Nucleus accumbens (tissue), 56 donors: ENCODE results near the gene DEXI.
A peak's percentile ranks its signal among the peaks of the same experiment; 100 is the strongest.
"Not testable (repeated sequence)": the region's sequence is repeated elsewhere in the genome, so short reads cannot be mapped to it uniquely, and the experiment has no call there.

Experiments
- DNase-seq, 56 donors: peaks; one replicate each; lab custom pipeline; 2025; lab: John Stamatoyannopoulos, UW

Gene DEXI

GRCh38 chr16:10970065-10970464 is 27.8 kb upstream of the DEXI start:
- no peak for DNase-seq

- no peak for DNase-seq
Measured at GRCh38 chr16:10969615-10970014, 27.3 kb upstream of the DEXI start.

DNA sequence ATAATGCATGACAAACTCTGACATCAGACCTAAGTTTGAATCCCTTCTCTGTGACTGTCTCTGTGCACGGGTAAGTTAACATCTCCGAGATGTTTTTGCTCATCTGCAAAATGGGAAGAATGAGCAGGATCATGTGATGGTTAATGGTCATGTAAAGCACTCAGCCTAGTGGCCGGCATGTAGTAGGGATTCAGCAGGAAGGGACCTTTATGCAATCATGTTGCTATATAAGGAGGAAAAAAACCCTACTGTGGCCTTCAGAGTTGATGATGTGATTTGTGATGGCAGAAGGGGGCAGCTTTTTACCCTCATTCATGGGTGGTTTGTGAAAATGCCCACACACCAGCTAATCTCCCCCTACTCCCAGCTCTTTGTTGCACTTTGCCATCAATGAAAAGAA is 26.2 kb upstream of the DEXI start:
- DNase-seq: no peak

- DNase-seq: no peak
Measured at GRCh38 chr16:10967986-10968385, 25.7 kb upstream of the DEXI start.

DNA sequence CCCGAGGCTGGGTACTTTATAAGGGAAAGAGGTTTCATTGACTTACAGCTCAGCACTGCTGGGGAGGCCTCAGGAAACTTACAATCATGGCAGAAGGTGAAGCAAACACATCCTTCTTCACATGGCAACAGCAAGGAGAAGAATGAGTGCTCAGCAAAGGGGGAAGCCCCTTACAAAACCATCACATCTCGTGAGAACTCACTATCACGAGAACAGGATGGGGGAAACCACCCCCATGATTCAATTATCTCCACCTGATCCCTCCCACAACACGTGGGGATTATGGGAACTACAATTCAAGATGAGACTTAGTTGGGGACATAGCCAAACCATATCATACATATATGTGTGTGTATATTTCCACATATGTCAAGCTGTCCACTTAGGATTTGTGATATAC is 24.3 kb upstream of the DEXI start:
- not testable (repeated sequence) for DNase-seq

DNA sequence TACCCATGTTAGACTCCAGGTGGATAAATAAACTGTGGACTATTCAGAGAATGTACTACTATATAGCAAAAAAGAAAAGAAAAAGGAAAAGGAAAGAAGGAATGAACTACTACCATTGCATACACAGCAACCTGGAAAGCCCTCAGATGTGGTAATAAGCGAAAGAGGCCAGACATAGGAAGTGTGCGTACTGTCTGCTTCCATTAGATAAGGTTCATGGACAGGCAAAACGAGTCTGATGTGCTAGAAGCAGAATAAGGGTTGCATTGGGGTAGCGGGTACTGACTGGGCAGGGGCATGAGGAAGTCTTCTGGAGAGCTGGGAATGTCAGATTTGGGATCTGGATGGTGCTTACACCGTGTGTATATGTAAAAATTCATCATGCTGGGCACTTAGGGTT is 23.9 kb upstream of the DEXI start:
- no peak for DNase-seq

GRCh38 chr16:10965440-10966061 is 23.3 kb upstream of the DEXI start:
- no peak for DNase-seq

DNA sequence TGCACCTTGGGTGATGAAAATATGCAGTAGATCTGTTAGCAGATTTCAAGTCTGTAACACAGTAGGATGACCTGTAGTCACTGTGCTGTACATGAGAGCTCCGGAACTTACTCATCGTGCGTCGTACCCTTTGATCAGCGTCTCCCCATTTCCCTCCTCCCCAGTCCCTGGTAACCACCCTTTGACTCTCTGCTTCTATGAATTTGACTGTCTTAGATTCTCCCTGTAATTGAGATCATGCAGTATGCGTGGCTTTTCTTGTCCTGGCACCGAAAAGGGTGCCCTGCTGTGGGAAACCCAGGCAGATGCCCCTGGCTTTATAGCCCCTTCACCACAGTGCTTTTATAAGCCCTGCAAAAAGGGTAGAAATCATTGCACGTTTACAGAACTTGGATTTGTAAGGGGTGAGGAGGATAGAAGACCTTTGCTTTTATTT is 22.6 kb upstream of the DEXI start:
- no peak for DNase-seq

GRCh38 chr16:10964039-10964890 is 22.0 kb upstream of the DEXI start:
- DNase-seq: peak in 50 of 56 donors; percentile 11 to 87 (median 64)

DNA sequence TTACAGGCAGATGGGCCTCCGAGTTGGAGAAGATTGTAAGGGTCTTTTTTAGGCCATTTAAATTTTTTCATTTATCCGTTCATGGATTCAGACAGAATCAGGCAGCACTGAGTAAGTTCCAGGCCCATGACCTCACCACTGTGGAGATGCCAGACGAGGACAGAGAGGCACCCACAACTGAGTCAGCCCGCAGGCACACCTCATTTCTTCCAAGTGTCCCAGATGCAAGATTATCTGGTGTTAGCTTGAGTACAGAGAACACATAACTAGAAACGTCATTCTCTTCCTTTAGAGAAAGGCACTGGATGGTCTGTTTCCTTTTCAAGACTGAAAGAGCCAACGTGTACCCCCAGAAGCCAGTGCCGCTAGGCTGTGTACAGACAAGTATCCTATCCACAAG is 19.0 kb upstream of the DEXI start:
- DNase-seq: no peak

- DNase-seq: no peak
Measured at GRCh38 chr16:10959161-10959560, 16.9 kb upstream of the DEXI start.

DNA sequence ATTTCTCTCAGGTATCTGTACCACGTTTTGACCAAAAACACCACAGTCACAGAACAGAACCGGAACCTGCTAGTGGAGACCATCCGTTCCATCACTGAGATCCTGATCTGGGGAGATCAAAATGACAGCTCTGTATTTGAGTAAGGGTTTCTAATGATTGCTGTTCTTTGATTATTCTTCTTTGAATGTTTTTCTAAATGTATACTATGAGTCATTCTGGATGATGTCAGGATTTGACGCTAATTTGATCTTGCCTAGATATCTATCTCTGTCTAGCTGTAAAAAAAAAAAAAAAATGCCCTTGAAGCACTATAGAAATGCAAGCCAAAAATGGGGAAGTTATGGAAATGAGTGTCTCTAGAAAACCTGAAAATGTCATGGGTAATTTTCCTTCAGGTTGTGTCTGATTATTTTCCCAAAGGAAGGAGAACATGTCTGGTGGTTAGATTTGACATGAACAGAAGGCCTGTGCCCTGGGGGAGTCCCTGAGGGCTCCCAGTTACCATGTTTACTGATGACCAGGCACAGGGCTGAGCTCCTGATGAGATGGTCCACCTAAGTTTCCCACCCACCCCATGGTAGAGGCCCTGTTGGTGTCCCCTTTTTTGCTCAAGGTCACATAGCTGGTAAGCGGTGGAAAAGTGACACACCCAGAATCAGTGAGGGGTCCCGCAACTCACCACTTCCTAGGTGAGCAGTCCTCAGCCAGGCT is 15.7 kb upstream of the DEXI start:
- DNase-seq: no peak

DNA sequence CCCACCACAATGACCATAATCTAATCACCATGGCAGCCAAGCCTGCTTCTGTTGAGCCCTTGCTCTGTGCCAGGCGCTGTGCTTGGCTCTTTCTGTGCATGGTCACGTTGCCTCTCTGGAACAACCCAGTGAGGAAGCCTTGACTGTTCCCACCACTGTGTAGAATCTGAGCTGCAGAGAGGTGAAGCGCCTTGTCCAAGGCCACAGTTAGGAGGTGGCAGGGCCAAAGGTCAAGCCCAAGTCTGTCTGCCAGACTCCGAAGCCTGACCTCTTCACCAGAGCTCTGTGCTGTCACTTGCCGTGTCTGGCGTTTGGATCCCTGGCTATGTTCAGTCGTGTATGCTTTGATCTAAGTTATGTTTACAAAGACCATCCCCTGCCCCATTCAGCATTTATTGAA is 12.6 kb upstream of the DEXI start:
- no peak for DNase-seq

GRCh38 chr16:10951026-10951425 is 8.8 kb upstream of the DEXI start:
- DNase-seq: no peak

DNA sequence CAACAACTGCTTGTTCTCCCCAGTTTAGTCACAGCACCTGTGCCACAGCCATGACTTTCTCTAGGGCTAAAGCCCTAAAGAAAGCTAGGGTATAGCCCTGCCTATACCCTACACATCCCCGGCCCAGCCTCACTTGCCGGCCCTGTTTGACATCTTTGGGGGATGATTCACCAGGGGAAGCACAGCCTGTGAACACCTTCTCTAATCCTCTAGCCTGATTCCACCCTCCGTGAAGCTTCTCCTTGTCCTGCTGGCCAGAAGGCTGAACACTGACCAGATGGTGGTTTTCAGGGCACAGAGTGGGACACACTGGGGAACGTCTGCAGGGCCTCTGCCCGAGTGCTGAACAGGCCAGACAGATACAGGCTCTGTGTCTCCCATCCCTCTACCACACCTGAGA is 8.1 kb upstream of the DEXI start:
- no peak for DNase-seq

- peak in 5 of 56 donors; percentile 9 to 46 (median 20) for DNase-seq
Measured at GRCh38 chr16:10949424-10949970, 7.2 kb upstream of the DEXI start.

DNA sequence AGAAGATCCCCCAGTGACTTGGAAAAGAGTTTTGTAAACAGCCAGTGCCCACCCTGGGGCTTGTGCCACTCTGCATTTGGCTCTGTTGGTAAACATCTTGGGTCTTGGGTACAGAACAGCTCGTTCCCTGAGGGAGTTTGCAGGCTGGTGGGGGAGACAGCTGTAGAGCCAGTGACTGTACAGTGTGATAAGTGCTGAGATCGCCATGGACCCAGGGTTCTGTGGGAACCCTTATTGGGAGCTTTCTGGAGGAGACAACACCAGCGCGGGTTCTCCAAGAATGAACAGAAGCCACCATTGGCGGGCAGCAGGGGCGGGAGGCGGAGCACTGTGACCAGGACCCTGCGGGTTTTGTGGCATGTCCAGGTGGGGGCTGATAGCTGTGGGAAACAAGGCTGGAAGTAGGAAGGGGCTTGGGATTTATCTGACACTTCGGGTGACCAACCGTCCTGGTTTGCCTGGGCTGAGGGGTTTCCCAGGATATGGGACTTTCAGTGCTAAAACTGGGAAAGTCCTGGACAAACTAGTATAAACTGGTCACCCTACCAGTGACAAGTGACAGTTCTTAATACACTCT is 5.0 kb upstream of the DEXI start:
- DNase-seq: peak in 4 of 56 donors; percentile 7 to 47 (median 16)

GRCh38 chr16:10946308-10946707 is 4.0 kb upstream of the DEXI start:
- no peak for DNase-seq

GRCh38 chr16:10945065-10945787 is 3.0 kb upstream of the DEXI start:
- no peak for DNase-seq
